G401.6 (cell line): ENCODE data around the gene LMBR1.

Experiments used
- FAIRE-seq: peaks from 2 replicates; lab custom pipeline; 2012; peaks lifted over from hg19 to GRCh38; lab: Jason Lieb, UNC

Gene LMBR1

GRCh38 chr7:156793334-156793733 lies 99.6 kb downstream of the LMBR1 start:
- FAIRE-seq = no peak

- FAIRE-seq = no peak
Observed at GRCh38 chr7:156792611-156793010, 100.4 kb downstream of the LMBR1 start.

DNA sequence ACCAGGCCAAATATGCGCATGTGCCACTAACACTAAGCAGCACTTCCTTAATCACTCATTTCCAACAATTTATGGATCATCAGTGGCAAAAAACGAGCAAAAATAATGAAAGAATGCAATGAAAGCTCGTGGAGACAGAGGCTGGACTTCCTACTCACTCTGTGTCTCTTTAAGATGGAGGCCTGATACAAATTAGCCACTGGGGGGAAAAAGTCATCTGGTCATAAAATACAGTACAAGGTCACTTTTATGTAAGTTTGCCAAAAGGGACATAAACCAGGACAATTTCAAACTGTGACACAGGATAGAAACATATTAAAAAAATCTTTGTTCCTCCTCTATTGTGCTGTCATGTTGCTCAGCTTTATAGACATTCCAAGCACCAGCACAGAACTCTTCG lies 101.7 kb downstream of the LMBR1 start:
- FAIRE-seq = no peak

GRCh38 chr7:156790264-156790663 lies 102.7 kb downstream of the LMBR1 start:
- FAIRE-seq = no peak

- FAIRE-seq = no peak
Observed at GRCh38 chr7:156785998-156786543, 106.9 kb downstream of the LMBR1 start.

DNA sequence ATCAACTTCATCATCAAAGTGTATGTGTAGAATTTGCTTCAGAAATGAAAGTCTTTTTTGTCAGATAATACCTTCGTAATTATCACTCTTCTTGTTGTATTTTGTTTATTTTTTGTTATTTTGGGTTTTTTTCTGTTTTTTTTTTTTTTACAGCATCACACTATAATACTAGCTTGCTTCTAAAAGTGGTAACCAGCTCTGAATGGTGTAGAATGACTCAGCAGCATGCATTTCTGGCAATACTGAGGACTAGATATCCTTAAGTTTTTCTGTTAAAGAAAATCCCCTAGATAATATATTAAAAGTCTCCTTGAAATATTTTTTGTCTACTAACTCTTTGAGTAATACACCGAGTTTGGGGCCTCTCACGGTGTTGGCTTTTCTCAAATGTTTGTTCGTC lies 109.1 kb downstream of the LMBR1 start:
- no peak for FAIRE-seq

DNA sequence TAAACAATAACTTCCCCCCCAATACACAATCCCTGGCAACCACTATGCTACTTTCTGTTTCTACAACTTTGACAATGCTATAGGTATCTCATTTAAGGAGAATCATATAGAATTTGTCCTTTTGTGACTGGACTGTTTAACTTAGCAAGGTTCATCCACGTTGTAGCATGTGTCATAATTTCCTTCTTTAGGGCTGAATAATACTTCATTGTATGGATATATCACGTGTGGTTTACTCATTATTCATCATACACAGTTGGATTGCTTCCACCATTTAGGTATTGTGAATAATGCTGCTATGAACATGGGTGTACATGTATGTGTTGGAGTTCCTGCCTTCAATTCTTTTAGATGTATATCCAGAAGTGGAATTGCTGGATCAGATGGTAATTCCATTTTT lies 111.0 kb downstream of the LMBR1 start:
- FAIRE-seq = no peak

- no peak for FAIRE-seq
Observed at GRCh38 chr7:156780724-156781455, 112.1 kb downstream of the LMBR1 start.

DNA sequence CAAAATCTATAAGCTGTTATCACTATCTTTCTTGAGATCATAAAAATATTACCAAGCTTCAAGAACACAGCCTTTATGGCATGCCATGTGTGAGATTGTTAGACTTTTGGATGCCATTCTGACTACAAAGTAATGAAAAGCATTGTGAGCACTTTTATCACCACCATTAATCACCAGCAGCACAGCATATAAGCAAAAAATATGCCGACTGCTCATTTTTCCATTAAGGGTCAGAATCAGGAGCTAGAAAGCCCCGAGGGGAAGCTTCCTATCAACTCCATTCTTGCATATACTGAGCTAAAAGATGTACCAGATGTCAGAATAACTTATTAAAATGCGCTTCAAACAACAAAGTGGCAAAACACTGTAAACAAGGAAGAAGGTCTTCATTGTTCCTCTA lies 114.3 kb downstream of the LMBR1 start:
- FAIRE-seq = no peak

DNA sequence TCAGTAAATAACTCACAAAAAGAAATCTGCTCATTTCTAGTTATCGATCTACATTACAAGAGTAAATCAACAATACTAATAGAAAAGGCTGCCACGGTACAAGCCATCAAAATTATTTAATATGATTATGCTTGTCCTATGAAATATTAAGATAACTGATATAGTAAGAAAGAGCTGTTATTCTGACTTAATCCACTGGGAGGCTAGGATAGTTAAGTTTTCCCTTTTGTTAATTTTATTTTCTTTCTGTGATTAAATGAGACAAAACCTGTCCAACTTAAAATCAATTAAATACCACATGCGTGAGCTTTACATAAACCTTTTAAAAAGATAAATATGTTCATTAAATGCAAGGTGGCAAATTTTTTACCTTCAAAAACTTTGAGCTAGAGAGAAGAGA lies 114.8 kb downstream of the LMBR1 start:
- peak; percentile 61 for FAIRE-seq

DNA sequence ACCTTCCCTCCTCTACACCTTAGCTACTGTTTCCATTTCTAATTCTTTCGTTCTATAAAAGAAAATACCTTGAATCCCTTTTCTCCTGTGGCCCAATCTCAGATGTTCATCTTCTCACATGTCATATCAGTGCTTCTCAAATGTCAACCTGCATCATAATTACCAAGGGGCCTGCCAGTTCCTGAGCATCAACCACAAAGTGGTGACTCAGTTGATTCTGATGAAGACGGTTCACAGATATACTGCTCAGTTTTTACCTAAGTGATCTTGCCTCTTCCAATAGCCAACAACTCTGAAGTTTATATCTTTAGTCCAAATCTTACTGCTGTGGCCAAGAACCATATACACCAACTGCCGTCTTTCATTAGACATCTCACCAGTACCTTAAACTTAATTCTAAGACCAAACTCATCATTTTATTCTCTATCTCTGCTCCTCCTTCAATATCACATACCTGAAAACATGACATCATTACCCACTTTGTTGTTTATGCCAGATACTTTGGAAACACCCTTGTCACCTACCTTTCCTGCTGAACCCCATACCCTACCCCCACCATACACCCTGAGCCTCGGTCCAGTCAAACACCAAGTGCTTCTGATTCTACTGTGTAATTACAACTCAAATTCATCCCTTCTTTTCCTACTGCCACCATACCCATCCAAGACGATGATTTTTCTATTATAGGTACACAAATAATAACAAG lies 115.5 kb downstream of the LMBR1 start:
- no peak for FAIRE-seq

DNA sequence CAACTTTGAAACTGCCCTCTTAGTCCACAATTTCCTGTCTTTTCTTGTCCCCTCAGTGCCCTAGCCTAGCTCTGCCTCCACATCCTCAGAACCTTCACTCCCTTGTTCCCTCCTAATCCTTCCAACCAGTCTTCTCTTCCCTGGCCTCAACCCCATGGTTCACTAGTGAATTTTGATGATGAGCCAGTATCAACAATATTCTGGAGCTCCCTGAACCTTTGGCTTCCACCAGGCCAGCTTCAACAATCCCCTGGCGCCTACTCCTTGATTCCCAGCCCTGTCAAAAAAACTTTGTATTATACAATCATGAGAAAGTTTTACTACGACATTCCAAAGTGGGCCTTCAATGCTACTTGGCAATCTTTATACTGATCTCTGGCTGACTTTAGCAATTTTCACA lies 116.5 kb downstream of the LMBR1 start:
- FAIRE-seq = no peak

GRCh38 chr7:156773966-156774365 lies 119.0 kb downstream of the LMBR1 start:
- FAIRE-seq = no peak

DNA sequence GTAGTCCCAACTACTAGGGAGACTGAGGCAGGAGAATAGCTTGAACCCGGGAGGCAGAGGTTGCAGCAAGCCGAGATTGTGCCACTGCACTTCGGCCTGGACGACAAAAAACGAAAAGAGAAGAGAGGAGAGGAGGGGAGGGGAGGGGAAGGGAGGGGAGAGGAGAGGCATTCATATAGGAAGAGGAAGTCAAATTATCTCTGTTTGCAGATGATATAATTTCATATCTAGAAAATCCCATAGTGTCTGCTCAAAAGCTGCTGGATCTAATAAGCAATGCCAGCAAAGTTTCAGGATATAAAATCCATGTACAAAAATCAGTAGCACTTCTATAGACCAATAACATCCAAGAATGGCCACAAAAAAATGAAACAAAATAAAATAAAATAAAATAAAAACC lies 120.3 kb downstream of the LMBR1 start:
- FAIRE-seq = no peak

- no peak for FAIRE-seq
Observed at GRCh38 chr7:156768698-156769472, 124.1 kb downstream of the LMBR1 start.

DNA sequence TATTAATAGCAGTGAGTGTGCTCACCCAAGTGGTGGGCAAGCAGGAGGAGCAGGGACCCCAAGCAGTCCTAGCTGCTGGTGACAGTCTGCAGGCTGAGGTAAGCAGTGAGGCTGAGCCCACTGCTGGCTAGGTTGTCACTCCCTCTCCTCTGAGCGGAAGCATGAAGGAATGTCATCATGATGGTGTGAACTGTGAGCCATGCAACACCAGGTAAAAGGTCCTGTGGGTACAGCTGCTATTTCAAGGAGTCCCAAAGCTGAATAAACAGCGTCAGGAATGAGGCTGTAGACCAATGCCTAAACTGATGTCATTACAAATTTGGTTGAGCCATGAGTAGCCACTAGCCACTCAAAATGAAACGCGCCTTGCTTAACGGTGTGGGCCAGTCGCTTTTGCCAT lies 126.3 kb downstream of the LMBR1 start:
- no peak for FAIRE-seq

DNA sequence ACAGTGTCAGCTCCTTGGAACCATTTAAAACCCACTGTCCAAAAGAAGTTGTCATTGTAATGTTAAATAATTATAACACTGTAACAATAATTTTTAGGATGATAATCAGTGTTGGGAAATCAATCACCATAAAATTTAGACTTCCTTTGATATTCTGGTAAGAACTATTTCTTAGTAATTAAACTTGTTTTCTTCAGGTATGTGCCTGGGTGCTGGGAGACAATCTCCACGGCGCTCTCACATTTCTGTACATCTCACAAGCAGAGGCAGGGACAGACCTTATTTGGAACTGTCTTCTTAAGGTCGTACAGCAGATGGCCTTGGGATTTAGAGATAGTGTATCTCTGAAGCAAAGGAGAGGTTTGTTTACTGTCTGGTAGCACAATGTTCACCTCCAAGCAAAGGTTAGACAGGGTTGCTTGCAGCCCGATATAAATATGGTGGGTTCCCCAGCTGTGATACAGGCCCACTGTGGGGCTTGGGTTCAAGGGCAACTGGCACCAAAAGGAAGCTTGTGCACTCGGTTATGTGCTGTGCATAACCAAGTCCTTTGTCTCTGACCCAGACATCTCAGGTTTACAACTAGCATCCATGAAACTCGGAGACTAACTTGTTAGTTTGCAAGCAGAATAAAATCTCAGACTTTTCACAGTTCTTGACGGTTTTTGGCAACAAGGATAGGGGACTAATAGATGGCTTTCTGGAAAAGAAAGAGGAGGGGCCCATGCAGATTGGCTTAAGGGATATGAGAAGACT lies 126.9 kb downstream of the LMBR1 start:
- no peak for FAIRE-seq

- no peak for FAIRE-seq
Observed at GRCh38 chr7:156764766-156765165, 128.2 kb downstream of the LMBR1 start.

DNA sequence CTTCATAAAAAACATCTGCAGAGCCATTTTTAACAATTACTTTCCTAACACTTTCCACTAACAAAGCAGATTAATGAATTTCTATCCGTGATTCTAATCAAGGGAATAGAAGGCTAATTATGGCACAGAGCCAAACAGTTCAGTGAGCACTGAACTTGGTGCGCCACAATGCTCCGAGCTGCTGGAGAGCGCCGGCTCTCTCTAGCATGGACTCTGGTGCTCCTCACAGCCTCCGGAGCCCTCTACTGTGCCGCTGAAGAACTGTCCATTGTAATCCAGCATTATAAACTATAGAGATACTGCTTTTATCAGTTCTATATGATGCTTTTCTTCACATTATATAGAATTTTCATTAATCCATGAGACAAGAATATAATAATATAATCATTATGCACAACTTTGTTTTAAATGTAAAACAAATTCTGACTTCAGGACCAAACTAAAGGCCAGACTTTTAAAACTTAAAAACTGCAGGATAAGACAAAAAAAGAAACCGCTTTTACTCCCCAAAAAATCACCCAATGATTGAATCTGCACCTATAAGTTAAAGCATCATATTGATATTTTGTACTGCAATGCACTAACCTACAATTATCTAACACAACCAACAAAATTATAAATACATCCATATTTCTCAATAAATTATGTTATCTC lies 128.8 kb downstream of the LMBR1 start:
- FAIRE-seq = peak; percentile 81

GRCh38 chr7:156759579-156760202 lies 133.3 kb downstream of the LMBR1 start:
- FAIRE-seq = no peak

- no peak for FAIRE-seq
Observed at GRCh38 chr7:156759143-156759542, 133.8 kb downstream of the LMBR1 start.
